Measurements from ENCODE around the gene CPNE5.

Gene CPNE5

DNA sequence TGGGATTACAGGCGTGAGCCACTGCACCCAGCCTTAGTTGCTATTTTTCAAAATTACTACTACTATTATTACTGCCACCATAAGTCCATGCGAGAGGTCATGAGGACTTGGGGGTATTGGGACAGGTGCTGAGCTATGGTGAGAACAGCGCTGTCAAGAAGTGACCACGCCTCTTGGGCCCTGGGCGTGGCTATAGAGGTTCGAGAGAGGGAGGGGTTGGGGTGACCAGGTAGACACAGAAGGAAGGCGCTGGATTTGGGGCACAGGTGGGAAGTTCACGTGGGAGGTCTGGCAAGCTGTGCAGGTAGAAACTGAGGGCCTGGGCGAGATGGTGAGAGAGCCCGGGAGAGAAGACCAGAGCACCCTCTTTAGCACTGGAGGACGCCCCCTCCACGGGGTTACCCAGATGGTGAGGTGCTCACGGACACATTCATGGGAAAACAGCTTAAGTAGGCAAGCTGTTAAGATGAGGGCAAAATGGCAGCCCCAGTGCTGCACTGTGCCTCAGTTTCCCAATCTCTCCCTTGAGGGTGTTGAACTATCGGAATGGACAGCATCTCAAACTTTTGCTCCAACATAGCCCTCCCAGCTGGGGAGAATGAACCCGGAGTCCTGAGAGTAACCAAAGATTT lies 80.6 kb downstream of the CPNE5 start:
- DNase-seq: no peak

GRCh38 chr6:36757943-36758508 lies 81.2 kb downstream of the CPNE5 start:
- DNase-seq: no peak

GRCh38 chr6:36757206-36757605 lies 82.0 kb downstream of the CPNE5 start:
- DNase-seq: no peak

DNA sequence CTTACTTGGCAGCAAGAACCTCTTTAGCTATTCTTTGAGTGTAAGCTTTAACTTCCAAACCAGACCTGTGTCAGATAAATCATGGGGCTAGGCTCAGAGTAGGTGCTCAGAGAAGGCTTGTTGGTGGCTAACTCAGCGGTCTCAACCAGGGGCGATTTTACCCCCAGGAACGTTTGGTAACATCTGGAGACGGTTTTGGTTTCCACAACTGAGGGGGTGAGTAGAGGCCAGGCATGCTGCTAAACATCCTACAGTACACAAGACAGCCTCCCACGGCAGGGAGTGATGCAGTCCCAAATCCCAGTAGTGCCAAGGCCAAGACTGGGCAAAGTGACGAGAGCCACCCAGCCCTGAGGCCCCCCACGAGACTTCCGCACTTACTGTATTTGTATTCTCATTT lies 82.5 kb downstream of the CPNE5 start:
- no peak for DNase-seq

- DNase-seq: peak; percentile 8
These were observed 83.6 kb downstream of the CPNE5 start for GRCh38 chr6:36755435-36756348.

- no peak for DNase-seq
These were observed 84.4 kb downstream of the CPNE5 start for GRCh38 chr6:36754582-36755434.

DNA sequence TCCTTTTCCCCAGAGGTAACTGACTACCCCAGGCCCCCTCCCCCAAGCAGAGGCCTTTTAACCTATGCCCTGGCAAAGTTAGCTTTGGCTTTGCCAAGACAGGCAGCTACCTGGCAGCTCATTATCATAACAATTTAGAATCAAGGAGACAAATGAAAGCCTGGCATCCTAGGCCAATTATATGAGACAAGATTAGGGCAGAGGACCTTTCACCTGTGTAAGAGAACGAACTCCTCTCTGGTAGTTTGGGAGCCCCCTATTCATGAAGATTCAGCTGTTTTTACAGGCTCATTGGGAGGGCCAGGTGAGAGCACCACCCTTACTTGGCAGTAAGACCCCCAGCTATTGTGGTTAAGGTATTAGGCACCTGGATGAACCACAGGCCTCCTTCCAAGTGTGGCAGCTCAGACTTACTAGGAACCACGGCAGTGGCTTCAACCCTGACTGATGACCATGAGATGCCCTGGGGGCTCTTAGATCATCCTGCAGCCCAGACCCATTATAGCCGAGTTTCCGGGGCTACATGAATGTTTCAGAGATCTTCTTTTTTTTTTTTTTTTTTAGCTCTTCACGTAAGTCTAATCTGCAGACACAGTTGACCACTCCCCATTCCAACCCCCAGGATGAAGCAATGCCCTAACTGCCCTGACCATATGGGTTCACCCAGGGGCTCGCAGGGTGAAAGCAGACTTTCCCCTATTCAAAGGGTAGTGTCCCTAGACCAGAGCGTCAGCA lies 85.4 kb downstream of the CPNE5 start:
- no peak for DNase-seq

- DNase-seq: no peak
These were observed 86.2 kb downstream of the CPNE5 start for GRCh38 chr6:36752886-36753506.

- no peak for DNase-seq
These were observed 86.9 kb downstream of the CPNE5 start for GRCh38 chr6:36752187-36752885.

DNA sequence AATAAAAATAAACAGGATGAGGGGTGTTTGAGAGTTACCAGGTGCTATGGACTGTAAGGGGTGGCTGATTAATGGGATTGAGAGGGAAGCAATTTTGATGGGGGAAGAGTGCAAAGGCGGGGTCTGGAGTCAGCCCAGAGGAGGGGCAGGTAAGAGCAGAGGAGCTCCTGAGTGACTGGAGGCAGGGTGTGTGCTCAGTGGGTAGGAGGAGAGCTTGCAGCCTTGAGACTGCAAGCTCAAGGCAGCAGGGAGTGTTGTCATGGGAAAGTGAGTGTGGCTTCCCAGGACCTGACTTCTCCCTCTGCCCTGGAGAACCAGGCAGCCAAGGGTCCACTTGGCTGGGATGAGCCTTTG lies 87.4 kb downstream of the CPNE5 start:
- no peak for DNase-seq

DNA sequence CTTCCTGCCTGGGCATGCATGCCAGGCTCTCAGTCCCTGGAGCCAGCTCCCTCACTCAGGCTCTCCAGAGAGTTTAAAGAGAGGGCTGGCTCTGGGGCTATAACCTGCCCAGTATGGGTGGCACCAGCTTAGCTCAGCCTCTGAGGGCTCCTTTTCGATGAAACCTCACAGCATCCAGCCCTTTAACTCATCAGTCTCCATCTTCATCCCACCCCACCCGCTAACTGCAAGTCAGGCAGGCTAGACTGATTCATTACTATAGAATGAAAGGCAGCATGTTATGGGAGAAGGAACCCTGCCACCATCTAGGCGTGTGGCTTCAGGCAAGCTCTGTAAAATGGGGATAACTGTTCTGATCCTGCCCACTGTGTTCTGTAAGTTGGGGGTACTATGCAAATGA lies 88.2 kb downstream of the CPNE5 start:
- no peak for DNase-seq

DNA sequence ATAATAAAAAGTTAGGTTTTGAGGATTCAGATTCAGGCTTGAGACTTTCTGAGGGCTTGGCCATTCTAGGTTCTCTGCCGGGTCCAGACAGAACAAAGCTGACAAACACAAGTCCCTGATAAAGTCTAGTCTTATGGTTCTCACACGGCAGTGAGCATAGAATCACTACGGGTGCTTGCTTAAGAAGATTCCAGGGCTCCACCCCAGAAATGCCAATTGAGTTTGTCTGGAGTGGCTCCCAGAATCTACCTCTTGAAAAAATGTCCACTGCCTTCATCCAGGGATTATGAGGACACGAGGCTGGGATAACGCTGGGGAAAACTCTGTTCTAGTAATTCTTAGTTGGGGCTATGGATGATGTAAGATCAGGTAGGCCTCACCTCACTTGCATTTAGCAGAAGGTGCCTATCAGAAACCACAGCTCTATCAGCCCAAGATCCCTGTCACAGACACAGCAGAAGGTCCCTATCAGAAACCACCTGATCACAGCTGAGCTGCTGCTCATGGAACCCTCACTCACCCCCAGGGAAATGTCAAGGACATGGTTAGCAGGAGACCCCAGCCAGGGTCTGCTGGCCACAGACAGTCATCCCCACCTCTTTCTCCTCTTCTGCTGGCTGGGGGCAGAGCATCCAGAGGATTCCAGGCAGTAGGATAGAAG lies 89.3 kb downstream of the CPNE5 start:
- no peak for DNase-seq

- no peak for DNase-seq
These were observed 93.0 kb downstream of the CPNE5 start for GRCh38 chr6:36746251-36746650.

GRCh38 chr6:36745836-36746235 lies 93.4 kb downstream of the CPNE5 start:
- DNase-seq: no peak

- no peak for DNase-seq
These were observed 94.0 kb downstream of the CPNE5 start for GRCh38 chr6:36745283-36745682.

GRCh38 chr6:36744304-36744673 lies 95.0 kb downstream of the CPNE5 start:
- DNase-seq: no peak

DNA sequence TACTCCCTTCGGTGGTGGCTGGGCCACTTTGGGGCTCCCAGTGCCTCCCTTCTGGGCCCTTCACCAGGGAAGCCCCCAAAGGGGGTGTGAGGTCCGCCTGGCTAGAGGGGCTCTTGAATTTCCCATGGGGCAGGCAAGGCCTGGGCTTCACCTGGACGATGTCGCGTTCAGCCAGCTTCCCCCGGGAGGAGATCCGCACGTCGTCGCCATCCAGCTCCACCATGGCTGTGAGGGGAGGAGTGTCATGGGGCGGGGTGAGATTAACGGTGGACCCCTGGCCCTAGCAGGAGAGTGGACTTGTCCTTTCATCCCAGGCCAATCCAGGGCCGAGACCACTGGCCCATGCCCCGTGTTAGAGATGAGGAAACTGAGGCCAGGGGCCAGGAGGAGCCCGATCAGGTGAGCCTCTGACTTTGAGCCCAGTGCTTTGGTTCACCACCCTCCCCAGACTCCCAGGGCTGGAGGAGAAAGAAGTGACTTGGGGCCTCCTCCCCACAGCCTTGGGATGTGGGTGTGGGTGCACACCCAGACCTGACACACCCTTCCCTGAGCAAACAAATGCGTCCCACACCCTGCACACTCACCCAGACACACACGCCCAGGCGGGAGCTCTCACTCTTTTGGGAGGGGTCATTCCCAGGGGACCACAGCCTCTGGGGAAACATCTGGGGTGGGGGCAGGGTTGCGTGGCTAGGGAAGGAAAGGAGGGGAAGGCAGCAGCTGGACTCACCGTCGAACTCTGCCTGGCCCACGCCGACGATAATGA lies 95.5 kb downstream of the CPNE5 start:
- no peak for DNase-seq

- no peak for DNase-seq
These were observed 96.2 kb downstream of the CPNE5 start for GRCh38 chr6:36743032-36743431.

- DNase-seq: no peak
These were observed 97.1 kb downstream of the CPNE5 start for GRCh38 chr6:36742146-36742545.

- no peak for DNase-seq
These were observed 98.4 kb downstream of the CPNE5 start for GRCh38 chr6:36740818-36741179.

All from HCEC 1CT (cell line).